Neural crest cell (in vitro differentiated cells): Measurements from ENCODE around the gene XPNPEP1. TPM values are rescaled to one million over a fixed set of nuclear protein-coding genes. Genes with fewer than 3 reads are reported as not detected.
A peak's percentile ranks its signal among the peaks of the same experiment; 100 is the strongest.

Source experiments
- DNase-seq: peaks from one replicate; pipeline ENCODE4 v3.0.0; 2021; ENCODE audit warnings: low read depth, mixed read lengths, low spot score
- H3K27ac Mint-ChIP-seq: one replicate; pipeline ENCODE4 v1.8.0; 2021; ENCODE audit warnings: mild to moderate bottlenecking, mixed read lengths; ENCODE audit not compliant: unreplicated experiment
- H3K27me3 Mint-ChIP-seq: 2 replicates; pipeline ENCODE4 v1.8.0; 2021; ENCODE audit warnings: low read depth, mild to moderate bottlenecking, mixed read lengths
- H3K36me3 Mint-ChIP-seq: 2 replicates; pipeline ENCODE4 v1.8.0; 2021; ENCODE audit warnings: low read depth, mild to moderate bottlenecking, mixed read lengths
- H3K4me1 Mint-ChIP-seq: 2 replicates; pipeline ENCODE4 v1.8.0; 2021; ENCODE audit warnings: mixed read lengths
- H3K4me3 Mint-ChIP-seq: one replicate; pipeline ENCODE4 v1.8.0; 2021; ENCODE audit warnings: mild to moderate bottlenecking, mixed read lengths
- H3K9me3 Mint-ChIP-seq: 2 replicates; pipeline ENCODE4 v1.8.0; 2021; ENCODE audit warnings: mixed read lengths
- CTCF ChIP-seq: fragments of 200-600 bp; sonication (generic); conservative IDR thresholded peaks from 2 replicates; pipeline ENCODE4 v1.5.0; 2021; ENCODE audit warnings: antibody characterized with exemption, mild to moderate bottlenecking
- total RNA-seq: library from RNA; stranded (reverse); gene quantifications from 2 replicates; pipeline ENCODE4 v1.2.1, GENCODE V29; 2021

XPNPEP1 gene
- total RNA-seq, 1 donor from 2014 or later, result 76.8 TPM

DNA sequence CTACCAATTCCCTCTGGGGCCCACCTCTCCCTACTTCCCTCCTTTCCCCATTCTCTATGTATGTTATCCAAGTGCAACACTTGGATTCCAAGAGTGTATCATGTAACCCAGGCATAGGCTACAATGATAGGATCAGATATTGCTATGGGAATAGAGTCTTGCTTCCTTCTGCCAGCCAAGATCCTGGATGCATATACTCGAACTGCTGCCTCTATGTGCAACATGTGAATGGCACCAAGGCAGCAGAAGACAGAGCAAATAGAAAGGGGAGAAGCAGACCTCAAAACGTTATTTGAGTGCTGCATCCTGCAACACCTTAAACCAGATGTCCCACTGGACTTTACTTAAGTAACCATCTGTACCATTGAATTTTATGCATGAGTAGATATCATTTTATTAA, 3.5 kb upstream of the XPNPEP1 start:
- Mint-ChIP-seq H3K27ac (no peak overlapping the region), H3K4me3 (peak overlapping the region; percentile 17), H3K9me3 (no peaks in the 10 kb centered on the region), H3K27me3 (no peaks in the 10 kb centered on the region), H3K36me3 (no peaks in the 10 kb centered on the region), H3K4me1 (peaks cover 41% of the 10 kb centered on the region)
- TF ChIP-seq CTCF, result no peak
- no peak for DNase-seq

DNA sequence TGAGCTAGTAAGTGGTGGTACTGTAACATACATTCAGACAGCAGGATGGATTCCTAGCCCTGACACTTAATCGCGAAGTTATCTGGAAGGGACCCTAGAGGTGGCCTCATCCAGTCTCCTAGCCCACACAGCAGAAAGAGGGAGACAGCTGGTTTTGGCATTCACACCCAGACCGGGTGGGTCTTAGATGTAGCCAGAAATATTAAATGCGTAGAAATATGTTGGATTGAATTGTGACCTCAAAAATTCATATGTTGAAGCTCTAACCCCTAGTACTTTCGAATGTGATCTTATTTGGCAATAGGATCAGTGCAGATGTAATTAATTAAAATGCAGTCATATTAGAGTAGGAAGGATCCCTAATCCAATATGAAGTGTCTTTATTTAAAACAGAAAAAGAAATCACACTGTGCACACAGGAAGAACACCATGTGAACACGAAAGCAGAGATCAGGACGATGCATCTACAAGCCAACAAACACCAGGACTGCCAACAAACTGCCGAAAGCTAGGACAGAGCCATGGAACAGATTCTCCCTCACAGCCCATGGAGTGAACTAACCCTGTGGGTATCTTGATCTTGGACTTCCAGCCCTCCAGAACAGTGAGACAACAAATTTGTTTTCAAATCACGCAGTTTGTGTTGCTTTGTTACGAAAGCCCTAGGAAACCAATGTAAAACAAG, 2.9 kb upstream of the XPNPEP1 start:
- H3K27ac Mint-ChIP-seq, result no peak overlapping the region

GRCh38 chr10:109924967-109925620, 1.8 kb upstream of the XPNPEP1 start:
- DNase-seq, result no peak
- Mint-ChIP-seq H3K27me3 (no peaks in the 10 kb centered on the region), H3K4me3 (no peak overlapping the region), H3K27ac (no peak overlapping the region), H3K36me3 (peaks cover 3% of the 10 kb centered on the region), H3K4me1 (peaks cover 51% of the 10 kb centered on the region), H3K9me3 (no peaks in the 10 kb centered on the region)
- no peak for TF ChIP-seq CTCF

More for the DNA sequence above, 2.9 kb upstream of the XPNPEP1 start:
- no peak for DNase-seq
- Mint-ChIP-seq H3K27me3 (no peaks in the 10 kb centered on the region), H3K4me3 (peak overlapping the region; percentile 17), H3K9me3 (no peaks in the 10 kb centered on the region), H3K4me1 (peaks cover 47% of the 10 kb centered on the region), H3K36me3 (peaks cover 3% of the 10 kb centered on the region)
- TF ChIP-seq CTCF, result no peak

DNA sequence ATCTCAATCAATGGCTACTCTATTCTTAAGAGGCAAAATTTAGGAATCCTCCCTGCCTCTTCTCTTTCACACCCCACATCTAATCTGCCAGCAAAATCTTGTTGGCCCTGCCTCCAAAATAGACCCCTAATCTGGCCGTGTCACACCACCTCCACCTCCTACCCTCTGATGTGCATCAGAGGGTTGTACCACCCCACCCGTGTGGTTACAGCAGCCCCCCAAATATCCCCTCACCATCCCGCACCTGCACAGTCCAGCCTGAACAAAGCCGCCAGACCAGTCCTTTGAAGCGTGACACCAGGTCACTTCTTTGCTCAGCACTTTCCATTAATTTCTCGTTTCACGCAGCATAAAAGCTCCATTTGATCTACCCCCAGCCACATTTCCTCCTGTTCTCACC, 776 bp upstream of the XPNPEP1 start:
- Mint-ChIP-seq H3K27me3 (no peaks in the 10 kb centered on the region), H3K4me3 (peak overlapping the region; percentile 76), H3K9me3 (no peaks in the 10 kb centered on the region), H3K27ac (peak overlapping the region; percentile 73), H3K4me1 (peaks cover 43% of the 10 kb centered on the region), H3K36me3 (peaks cover 3% of the 10 kb centered on the region)
- TF ChIP-seq CTCF, result no peak
- DNase-seq, result no peak

- no peak for TF ChIP-seq CTCF
- Mint-ChIP-seq H3K4me1 (peaks cover 31% of the 10 kb centered on the region), H3K27ac (peak overlapping the region; percentile 83), H3K27me3 (no peaks in the 10 kb centered on the region), H3K4me3 (peak overlapping the region; percentile 94), H3K9me3 (no peaks in the 10 kb centered on the region), H3K36me3 (peaks cover 3% of the 10 kb centered on the region)
- DNase-seq, result no peak
Observed at GRCh38 chr10:109922358-109922975, 844 bp downstream of the XPNPEP1 start.
